Kidney glomerular epithelial cell (primary cell): ENCODE results near the gene MRGPRE.

Source experiments
- DNase-seq: peaks from one replicate; lab custom pipeline; 2025; lab: John Stamatoyannopoulos, UW

Gene MRGPRE

DNA sequence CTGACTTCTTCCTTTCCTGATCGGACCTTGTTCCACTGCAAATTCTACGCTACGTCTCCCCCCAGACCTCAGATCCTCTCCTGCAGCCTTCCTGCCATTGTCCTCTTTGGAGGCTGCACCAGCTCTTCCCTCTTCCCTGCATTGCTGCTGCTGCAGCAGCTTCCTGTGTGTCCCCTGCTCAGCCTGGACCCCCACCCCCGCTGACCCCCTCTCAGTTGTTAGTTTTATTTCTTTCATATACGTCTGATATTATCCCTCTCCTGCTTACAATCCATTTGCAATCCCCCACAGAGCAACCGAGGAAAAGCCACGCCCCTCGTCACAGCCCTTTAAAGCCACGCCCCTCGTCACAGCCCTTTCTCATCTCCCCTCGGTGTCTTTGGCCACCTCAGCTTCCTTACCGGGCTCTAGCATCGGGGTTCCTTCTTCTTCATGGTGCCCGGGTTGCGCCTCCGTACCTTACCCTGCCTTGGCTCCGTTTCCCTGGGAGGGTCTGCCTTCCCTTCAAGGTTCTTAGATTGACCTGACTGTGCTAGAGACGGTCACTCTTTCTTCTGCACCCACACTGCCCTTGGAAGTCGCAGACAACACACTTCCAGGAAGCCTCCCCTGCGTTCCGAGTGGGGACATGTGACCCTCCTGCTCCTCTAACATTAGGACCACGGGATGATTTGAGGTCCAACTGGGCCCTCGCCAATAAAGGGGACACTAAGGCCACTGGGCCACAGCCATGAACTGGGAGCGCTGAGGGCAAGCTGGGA is 18.4 kb downstream of the MRGPRE start:
- DNase-seq = no peak

DNA sequence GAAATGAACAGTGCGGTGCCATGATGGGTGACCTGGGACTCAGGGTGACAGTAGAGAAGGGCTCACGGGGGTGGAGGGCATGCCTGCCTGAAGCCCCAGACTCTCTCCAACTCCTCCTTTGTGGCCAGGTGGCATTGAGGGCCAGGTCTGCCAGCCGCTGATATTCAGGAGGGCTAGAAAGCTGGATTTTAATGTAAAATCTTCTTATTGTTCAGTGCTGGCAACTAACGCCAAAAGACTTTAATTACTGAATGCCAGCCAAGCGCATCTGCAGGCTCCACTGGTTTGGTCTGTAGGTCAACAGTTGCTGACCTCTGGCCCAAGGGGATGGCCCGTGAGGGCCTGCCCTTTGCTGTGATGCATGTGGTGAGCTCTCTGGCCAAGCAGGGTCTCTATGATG is 23.9 kb downstream of the MRGPRE start:
- DNase-seq = no peak

DNA sequence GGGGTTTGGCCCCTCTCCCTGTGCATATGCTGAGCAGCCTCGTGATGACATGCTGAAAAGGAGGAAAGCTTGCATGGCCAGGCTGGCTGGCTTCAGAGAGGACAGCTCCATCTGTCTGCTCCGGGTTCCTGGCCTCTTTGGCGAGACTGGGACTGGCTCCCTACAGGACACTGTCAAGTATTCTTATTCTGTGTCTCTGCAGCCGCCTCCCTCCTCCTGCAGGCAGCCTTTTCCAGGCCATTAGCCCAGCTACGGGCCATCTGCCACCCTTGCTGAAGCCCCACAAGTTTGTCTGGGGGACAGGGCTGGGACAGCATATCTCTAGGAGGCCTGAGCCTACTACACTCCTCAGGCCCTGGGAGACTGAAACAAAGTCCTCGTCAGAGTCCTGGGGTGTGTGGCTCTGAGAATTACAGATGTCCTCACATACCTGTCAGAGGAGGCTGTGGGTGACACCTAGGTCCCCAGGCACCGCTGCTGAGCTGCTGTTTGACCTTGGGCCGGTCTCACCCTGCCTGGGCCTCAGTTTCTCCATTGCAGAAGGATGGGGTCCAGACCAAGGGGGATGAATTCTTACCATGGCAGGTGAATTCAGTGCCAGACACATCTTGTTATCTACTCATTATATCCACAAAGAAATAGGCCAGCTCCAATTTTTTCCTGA is 24.6 kb downstream of the MRGPRE start:
- DNase-seq = no peak

DNA sequence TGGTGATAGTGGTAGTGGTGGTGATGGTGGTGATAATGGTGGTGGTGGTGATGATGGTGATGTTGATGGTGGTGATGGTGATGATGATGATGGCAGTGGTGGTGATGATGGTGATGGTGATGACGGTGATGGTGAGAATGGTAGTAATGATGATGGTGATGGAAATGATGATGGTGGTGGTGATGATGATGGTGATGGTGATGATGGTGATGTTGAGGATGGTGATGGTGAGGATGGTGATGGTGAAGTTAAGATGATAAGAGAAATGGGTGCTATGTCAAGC is 25.4 kb downstream of the MRGPRE start:
- DNase-seq = no peak

DNA sequence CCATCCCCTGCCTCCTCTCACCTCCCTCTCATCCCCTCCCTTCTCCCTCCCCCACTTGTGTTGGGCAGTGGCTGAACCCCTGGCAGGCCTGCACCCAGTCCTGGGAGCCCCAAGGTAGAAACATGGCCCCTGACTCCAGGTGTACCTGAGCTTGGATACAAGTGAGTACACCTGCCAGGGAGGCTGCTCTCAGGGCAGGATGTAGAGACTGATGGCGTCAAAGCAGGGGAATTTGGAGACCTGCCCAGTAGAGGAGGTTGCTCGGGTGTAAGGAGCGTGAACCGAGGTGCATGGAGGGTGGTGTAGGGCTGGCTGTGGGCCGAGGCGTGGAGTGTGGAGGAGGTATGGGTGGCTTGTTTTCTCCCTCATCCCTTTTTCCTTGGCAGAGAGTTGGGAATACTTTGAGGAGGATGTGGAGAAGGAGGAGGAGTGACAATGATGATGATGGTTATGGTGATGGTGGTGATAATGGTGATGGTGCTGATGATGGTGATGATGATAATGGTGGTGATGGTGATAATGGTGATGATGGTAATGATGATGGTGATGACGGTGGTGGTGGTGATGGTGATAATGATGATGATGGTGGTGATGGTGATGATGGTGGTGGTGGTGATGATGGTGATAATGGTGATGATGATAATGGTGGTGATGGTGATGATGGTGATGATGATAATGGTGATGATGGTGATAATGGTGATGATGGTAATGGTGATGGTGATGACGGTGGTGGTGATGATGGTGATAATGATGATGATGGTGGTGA is 25.9 kb downstream of the MRGPRE start:
- DNase-seq = no peak

DNA sequence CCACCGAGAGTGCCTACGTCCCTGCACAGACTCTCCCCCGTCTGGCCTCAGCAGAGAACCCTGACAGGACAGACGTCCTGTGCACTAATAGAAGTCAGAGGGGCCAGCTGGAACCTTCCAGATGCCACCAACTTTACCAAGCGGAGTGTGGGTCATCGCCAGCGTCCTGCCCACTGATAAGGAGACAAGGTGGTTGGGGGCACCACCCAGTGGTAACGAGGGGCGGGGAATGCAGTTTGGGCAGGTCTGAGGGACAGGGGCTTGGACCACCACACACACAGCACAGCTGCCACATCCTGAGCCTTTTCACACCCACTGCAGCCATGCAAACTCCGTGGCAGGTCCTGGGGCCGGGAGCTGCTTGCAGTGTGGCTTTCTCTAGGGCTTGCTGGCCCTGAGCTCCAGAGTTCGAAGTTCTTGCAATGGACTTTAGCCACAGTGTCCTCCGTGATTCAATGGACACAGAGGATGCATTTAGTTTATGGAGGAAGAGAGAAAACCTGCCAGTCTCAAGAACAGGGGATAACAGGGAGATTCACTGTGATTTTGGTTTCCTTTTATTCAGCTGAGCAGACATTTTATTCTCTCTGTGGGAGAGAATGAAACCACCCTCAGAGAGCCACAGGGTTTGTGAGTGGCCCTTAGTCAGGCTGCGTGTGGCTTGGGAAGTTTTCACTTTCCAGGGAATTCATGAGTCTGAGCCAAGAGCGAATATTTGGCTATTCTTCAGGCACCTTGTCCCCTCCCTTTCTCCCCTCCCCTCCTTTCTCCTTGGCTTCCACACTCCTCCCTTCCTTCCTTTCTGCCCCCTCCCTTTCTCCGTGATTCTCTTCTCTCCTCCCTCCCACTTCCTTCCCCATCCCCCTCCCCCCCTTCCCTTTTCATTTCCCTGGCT is 26.7 kb downstream of the MRGPRE start:
- no peak for DNase-seq

DNA sequence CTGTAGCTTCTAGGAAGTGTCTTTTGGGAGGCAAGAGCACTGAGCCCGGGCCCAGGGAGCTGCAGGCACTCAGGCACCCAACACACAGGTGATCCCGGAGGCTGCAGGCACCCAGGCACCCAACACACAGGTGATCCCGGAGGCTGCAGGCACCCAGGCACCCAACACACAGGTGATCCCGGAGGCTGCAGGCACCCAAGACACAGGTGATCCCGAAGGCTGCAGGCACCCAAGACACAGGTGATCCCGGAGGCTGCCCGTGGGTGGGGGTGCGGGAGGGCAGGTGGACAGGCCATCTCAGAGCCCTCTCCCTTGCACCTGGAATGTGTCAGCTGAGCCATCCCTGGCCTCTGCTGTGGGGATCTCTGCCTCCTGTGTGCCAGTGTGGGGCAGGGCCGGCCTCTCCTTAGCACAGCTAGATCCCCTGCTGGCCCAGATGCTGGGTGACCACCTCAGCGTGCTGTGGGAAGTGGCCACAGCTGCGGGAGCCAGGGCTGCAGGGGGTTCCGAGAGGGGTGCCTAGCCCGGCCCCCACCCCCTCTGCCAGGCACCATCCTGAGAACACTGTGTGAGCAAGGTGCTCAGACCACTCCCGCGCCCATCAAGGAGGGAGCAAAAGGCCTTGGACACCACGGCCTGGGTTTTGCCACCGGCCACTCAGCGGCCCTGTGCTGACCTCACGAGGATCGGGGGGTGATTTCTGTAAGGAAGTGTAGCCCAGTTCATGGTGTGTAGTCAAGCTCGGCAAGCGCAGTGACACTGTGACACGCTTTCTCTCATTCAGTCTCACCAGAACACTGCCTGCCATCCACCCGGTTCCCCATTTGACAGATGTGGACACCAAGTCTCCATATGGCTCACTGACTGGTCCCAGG is 27.8 kb downstream of the MRGPRE start:
- DNase-seq = no peak

DNA sequence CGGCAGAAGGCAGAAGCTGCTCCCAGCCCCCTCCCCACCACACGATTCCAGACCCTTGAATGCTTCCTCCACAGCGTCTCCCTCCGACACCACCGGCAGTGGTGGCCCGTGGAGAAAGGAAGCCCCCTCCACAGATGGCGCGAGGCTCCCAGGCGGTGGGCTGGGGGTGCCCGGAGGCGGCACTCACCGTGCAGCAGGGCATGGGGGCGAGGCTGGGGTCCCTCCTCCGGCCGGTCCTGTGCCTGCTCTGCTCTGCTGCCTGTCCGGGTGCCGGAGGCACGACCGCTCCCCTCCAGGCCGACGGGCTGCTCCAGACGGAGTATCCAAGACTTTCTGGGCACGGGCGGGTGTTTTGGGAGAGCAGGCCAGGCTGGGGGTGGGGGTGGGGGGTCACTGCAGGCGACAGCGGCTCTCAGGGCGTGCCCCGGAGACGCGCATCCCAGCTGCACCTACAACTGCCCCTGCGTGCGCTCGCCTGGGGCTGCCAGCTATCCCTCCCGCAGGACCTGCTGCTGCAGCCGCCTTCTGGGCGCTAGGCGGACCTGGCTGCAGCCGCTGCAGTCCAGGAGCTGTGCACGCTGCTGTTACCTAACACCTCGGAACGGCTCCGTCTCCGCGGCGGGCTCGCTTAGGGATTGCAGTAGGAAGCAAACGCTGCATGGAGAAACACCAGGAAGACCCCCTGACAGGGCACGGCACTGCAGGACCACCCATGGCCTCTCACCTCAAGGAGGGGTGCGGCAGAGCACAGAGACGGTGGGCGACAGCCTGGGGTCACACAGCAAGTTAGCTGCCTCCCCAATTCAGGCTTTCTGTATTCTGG is 28.8 kb downstream of the MRGPRE start:
- DNase-seq = no peak

DNA sequence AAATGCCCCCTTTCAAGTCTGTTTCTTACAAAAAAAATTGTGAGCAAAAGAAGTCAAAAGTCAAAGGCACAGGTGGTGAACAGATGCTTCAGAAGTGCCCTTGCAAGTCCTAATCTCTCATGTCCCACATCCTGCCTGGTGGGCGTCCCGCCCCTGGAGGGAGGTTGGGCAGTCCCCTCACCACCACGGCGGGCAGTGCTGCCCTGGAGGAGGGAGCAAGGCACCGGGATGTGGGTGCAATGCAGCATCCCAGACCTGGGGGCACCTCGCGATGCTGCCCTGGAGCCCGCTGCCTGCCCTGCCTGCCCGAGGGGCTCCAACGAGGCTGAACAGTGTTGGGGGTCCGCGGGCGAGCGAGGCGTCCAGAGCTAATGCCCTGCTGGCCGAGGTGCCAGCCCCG is 29.5 kb downstream of the MRGPRE start:
- DNase-seq = no peak

DNA sequence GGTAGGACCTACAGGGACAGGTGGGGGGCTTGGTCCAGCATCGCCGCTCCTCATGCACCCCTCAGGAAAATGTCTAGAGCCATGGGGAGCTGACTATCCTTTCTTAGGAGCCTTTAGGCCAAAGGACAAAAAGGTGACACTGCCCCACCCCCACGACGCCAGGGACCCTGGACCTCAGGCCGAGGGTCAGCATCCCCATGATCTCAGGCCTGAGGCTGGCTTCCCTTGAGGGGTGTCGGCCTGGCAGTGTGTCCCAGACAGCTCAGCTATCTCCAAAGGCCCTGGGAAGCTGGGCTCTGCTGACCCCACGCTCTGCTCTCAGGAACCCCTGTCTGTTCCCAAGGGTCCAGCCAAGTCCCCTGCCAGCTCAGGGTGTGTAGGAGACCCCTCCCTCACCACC is 29.9 kb downstream of the MRGPRE start:
- DNase-seq = no peak

DNA sequence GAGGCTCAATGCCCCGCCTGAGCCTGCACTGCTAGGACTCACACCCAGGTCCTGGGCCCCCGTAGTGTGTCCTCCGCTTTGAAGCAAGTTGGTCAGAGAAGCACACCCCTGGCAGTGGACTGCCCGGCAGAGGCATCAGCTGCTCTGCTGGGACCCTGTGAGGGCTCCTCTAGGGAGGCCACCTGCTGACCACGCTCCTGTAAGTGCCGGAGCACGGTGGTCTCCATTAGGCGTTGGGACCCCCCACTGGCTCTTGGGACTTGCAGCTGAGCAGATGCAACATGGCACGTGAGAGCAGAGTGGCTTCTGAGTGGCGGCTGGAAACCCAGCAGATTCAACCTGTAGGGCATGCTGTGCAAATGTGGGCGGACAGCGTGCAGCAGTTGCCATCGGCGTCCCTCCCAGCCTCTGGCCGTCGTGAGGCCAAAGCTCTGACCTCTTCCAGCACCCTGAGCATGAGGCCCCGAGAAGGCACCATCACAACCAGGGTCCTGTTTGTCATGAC is 30.5 kb downstream of the MRGPRE start:
- no peak for DNase-seq

DNA sequence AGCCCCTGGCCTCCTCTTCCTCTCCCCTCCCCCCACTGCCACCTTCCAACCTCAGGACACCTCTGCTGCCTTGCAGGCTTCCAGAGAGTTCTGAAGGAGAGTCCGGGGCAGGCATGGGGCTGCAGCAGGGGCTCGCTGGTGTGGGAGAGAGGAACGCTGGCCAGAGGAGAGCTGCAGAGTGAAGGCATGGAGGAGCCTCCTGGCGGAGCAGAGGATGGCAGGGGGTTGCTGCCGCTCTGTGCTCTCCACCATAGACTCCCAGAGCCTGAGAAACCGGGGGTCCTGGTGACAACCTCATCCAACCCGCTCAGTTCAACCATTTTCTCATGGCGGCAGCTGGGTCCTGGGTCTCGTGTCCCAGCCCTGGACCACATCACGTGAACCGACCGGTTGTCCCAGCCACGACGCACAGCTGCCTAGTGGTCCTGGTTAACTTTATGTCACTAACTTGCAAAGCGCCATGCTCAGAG is 31.1 kb downstream of the MRGPRE start:
- DNase-seq = no peak

DNA sequence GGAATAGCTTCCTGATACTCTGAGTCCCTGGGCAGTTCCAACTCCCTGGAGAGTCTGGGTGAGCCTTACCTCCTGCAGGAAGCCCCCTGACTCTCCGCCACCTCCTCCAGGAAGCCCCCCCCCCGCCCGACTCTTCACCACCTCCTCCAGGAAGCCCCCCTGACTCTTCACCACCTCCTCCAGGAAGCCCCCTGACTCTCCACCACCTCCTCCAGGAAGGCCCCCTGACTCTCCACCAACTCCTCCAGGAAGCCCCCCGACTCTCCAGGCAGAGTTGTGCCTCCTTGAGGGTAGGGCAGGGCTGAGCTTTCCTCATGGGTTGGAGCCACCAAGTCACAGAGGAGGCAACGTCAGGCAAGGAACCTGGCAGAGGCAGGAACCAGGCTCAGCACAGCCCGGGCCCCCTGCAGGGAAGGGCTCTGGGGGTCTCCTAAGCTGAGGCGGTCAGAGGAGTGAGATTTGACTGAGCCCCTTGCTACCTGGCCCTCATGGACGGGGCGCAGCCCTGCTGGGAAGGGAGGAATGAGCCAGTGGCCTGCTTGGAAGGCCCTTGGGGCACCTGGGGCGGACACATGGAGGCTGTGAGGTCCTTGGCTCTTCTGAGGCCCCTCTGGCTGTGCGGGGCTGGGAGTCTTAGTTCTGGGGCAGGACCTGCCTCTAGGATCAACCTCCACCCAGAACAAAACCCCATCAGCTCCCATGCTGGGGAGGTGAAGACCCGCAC is 31.7 kb downstream of the MRGPRE start:
- DNase-seq = no peak

DNA sequence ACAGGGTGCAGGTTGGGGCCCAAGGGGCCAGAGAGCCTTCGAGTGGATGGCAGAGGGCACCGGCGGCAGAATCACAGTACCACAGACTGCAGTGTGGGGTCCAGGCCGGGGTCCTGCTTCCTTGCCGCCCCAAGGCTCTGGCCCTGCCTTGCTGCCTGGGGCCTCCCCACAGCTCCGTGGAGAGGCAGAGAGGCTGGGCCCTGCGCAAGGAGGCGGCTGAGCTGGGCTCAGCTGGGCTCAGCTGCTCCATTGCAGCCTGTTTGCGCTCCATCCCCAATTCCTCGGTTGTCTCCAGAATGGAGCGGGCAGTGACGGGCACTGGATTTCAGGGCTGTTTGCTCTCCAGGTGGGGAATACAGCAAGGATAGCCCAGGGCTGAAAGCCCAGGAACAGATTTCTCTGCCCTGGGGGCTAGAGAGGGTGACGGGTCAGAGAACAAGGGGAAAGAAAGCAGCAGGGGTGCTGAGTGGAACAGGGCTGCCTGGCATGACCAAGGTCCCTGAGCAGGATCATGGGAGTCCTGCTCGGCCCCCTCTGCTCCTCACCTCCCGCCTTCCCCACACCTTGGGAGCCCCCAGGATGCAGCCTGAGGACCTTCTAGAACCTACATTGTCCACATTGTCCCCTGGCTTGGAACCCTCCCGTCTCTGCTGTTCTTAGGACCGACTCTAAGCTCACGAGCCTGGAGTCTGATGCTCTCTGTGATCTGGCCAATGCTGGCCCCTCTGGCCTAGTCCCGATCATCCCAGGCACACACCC is 32.5 kb downstream of the MRGPRE start:
- no peak for DNase-seq

DNA sequence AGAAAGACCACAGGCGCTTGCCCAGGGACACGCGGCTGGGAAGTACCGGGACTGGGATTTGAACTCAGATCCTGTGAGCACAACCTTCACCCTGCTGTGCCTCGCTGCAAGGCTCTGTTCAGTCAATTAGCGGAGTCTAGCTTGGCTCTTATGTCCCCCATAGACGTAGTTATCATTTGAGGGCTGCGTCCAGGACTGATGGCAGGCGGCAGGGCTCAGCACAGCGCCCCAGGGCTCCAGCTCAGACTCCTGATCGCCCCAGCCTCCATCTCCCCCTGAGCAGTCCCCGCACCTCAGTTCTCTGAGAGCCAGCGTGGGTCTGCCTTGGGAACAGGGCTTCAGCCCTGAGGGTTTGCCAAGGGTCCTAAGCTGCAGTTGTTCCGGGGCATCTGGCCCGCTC is 33.4 kb downstream of the MRGPRE start:
- no peak for DNase-seq

DNA sequence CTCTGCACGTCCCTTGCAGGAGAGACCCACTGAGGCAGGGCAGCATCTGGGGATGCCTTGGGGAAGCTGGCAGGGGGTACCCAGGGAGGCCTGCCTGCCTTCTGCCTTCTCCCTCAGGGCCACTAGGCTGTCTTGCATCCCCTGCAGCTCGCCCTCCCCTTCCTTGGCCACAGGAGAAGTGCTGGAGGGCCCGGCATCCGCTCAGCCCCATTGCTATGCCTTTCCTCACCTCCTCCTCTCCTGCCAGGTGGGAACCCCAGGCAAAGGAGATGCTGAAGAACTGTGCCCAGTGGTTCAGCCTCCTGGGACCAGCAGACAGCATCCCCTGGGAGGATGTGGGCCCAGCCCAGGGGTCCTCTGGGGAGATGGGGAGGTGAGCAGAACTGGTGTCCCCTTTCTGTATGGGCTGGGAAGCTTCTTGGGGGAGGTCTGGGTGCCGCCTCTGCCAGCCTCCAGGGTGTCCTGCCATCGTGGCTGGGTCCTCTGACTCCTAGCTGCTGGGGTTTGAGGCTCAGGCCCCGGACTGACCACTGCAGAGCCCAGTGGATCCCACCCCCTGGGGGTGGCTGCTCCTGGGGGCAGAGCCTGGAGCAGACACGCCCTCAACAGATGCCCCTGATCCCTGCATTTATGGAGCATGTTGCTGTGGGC is 34.2 kb downstream of the MRGPRE start:
- no peak for DNase-seq

DNA sequence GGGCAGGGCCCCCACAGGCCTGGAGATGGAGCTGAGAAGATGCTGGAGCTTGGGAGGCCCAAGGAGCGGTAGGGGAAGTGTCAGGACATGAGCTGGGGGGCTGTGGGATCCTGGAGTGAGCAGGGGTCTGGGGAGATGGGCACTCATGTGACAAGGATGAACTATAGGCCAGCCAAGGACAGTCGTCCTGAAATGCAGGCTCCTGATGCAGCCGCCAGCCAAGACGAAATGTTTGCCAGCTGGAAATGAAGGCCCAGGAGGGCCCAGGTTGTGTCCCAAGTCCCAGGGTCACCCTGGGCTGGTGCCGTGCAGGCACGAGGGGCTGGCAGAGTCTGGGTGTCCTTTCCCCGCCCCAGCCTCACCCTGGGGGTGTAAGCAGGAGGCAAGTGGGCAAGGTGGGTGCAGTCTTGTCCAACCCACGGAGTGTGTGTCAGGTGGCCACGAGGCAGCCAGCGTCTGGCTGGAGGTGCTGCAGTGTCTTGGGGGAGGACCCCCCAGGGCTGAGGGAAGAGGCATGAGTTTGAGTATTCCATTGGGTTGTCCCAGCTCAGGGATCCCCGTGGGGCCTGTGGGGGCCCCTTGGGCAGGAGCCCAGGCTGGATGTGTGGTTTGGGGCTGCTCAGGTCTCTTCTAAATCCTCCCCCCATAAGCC is 35.0 kb downstream of the MRGPRE start:
- DNase-seq = no peak
